HepG2 (cell line): ENCODE results near the gene ACTN1. TPM values are rescaled to one million over a fixed set of nuclear protein-coding genes. Genes with fewer than 3 reads are reported as not detected.
A peak's percentile ranks its signal among the peaks of the same experiment; 100 is the strongest.

Source experiments
- ATAC-seq: fragments of 200-7000 bp; cut with Tn5 transposase; 3 replicates; pipeline ENCODE4 v1.9.1; 2020; ENCODE audit warnings: mild to moderate bottlenecking, moderate library complexity
- BruUV-seq: library from RNA; stranded (reverse); fragments of 400-500 nt; replicated peaks from 2 replicates; lab custom pipeline; 2021; lab: Mats Ljungman, UMichigan
- CTCF ChIA-PET: fragments of 300-600 bp; formaldehyde crosslinking; extraction: SDS; loops from one replicate; lab custom pipeline; 2021; ENCODE audit warnings: low total read pairs, inconsistent platforms, low intra/inter-chr PET ratio; lab: Yijun Ruan, JAX
- POLR2A ChIA-PET: fragments of 350-600 bp; sonication (Branson Sonifier 250); formaldehyde crosslinking; loops from one replicate; lab custom pipeline; 2020; ENCODE audit warnings: antibody characterized with exemption, inconsistent platforms; lab: Yijun Ruan, JAX
- DNase-seq: peaks from one replicate; pipeline ENCODE4 v3.0.0-alpha.2; 2015; ENCODE audit warnings: low spot score
- FAIRE-seq: peaks from 3 replicates; lab custom pipeline; 2011; peaks lifted over from hg19 to GRCh38; lab: Jason Lieb, UNC
- H2AFZ ChIP-seq: one replicate; pipeline ENCODE4 v1.6.1; 2011; ENCODE audit warnings: low read length, inconsistent platforms
- H3K27ac ChIP-seq: fragments of 300-600 bp; 3 replicates; pipeline ENCODE4 v1.8.0; 2011; ENCODE audit warnings: mixed run types, mild to moderate bottlenecking, mixed read lengths, low read length, inconsistent platforms; ENCODE audit not compliant: insufficient read depth; ENCODE audit errors: extremely low read length
- H3K27me3 ChIP-seq, 2 experiments: fragments of 200-600 bp in 1 of 2; 2 replicates in 1 of 2; 3 replicates in 1 of 2; pipeline versions ENCODE4 v1.6.0 to v1.8.0; 2011; ENCODE audit warnings: low read length in 2 of 2, mild to moderate bottlenecking in 2 of 2, moderate library complexity in 2 of 2, inconsistent platforms in 1 of 2; ENCODE audit not compliant: insufficient read depth in 2 of 2, control insufficient read depth in 1 of 2
- H3K36me3 ChIP-seq, 2 experiments: fragments of 200-600 bp in 1 of 2; replicated peaks in 1 of 2; 2 replicates in 1 of 2; 3 replicates in 1 of 2; pipeline versions ENCODE4 v1.5.1 to v1.8.0; 2011; ENCODE audit warnings: low read length in 2 of 2, inconsistent platforms in 1 of 2; ENCODE audit not compliant: insufficient read depth in 2 of 2, control insufficient read depth in 1 of 2
- H3K4me1 ChIP-seq: 2 replicates; pipeline ENCODE4 v1.5.1; 2012; ENCODE audit warnings: low read length, inconsistent platforms; ENCODE audit not compliant: insufficient read depth
- H3K4me2 ChIP-seq: 2 replicates; pipeline ENCODE4 v1.6.0; 2011; ENCODE audit warnings: low read depth, low read length, inconsistent platforms
- H3K4me3 ChIP-seq, 3 experiments: fragments of 200-600 bp in 1 of 3; sonication (generic), shearing (Covaris generic) in 1 of 3; replicated peaks in 1 of 3; 2 replicates each; pipeline ENCODE4 v1.5.1; 2011 to 2016; ENCODE audit warnings: low read length in 3 of 3, inconsistent platforms in 2 of 3, low read depth in 2 of 3, mild to moderate bottlenecking in 2 of 3, control low read depth in 1 of 3, mixed read lengths in 1 of 3; ENCODE audit not compliant: insufficient read depth in 1 of 3
- H3K79me2 ChIP-seq: one replicate; pipeline ENCODE4 v1.6.1; 2011; ENCODE audit warnings: low read length, inconsistent platforms; ENCODE audit not compliant: insufficient read depth
- H3K9ac ChIP-seq: 2 replicates; pipeline ENCODE4 v1.6.0; 2011; ENCODE audit warnings: mild to moderate bottlenecking, low read depth, low read length, inconsistent platforms; ENCODE audit not compliant: insufficient read depth
- H3K9me3 ChIP-seq: 2 replicates; pipeline ENCODE4 v1.5.1; 2012; ENCODE audit warnings: mild to moderate bottlenecking, low read length
- H4K20me1 ChIP-seq: 2 replicates; pipeline ENCODE4 v1.6.0; 2011; ENCODE audit warnings: inconsistent platforms, mild to moderate bottlenecking, low read length, moderate library complexity; ENCODE audit not compliant: insufficient read depth
- MLX ChIP-seq: IDR thresholded peaks from 2 replicates; pipeline ENCODE4 v1.6.1; 2016
- SIN3A ChIP-seq: IDR thresholded peaks from 2 replicates; pipeline ENCODE4 v1.6.1; 2011; ENCODE audit warnings: low read depth, mild to moderate bottlenecking, control low read depth, low read length, borderline replicate concordance
- ZNF383 ChIP-seq: sonication (generic); formaldehyde crosslinking; IDR thresholded peaks from 2 replicates; pipeline ENCODE4 v1.4.0; 2020; ENCODE audit warnings: missing genetic modification reagents, mild to moderate bottlenecking, borderline replicate concordance
- ZNF567 ChIP-seq: sonication (generic); formaldehyde crosslinking; IDR thresholded peaks from 2 replicates; pipeline ENCODE4 v1.8.1; 2023; ENCODE audit warnings: mild to moderate bottlenecking, missing genetic modification reagents, borderline replicate concordance
- ZNF687 ChIP-seq: sonication (generic); formaldehyde crosslinking; IDR thresholded peaks from 2 replicates; pipeline ENCODE4 v1.5.1; 2020; ENCODE audit warnings: mild to moderate bottlenecking, missing genetic modification reagents, moderate library complexity
- ZNF773 ChIP-seq: sonication (generic); formaldehyde crosslinking; IDR thresholded peaks from 2 replicates; pipeline ENCODE4 v1.4.0; 2020; ENCODE audit warnings: missing genetic modification reagents, borderline replicate concordance
- WGBS: methylation state at CpG from one replicate; pipeline ENCODE4 v1.1.6; 2017; ENCODE audit warnings: low lambda C conversion rate; 5-methylcytosine and 5-hydroxymethylcytosine counted together
- in situ Hi-C: cut with HindIII; loops from 2 replicates; pipeline ENCODE4 v1.10.0; 2017; ENCODE audit warnings: low pct_unique_long_range_greater_than_20kb; ENCODE audit not compliant: extremely low pct_ligation_motif_present
- intact Hi-C: fragments of 100-400 bp; cut with micrococcal nuclease; formaldehyde crosslinking; loops from one replicate; pipeline ENCODE4 v1.10.0; 2022; ENCODE audit not compliant: unreplicated experiment
- polyA plus RNA-seq, 8 experiments: library from polyadenylated mRNA; depleted of rRNA in 3 of 8; stranded (reverse) in 7 of 8; unstranded in 1 of 8; fragments of >200 nt; fragmentation: Illumina TruSeq in 4 of 8; extraction: Trizol in 4 of 8; gene quantifications; 2 replicates each; pipeline versions ENCODE4 v1.2.1 to v1.2.3, GENCODE V29; 2011 to 2016; ENCODE audit warnings: low read depth in 4 of 8, missing spikeins in 1 of 8, mixed read lengths in 1 of 8; ENCODE audit not compliant: insufficient read depth in 1 of 8
- total RNA-seq, 5 experiments: library from RNA; depleted of rRNA; stranded (reverse); fragments of >200 nt; fragmentation: Illumina TruSeq; extraction: Trizol; gene quantifications; 2 replicates each; pipeline ENCODE4 v1.2.3, GENCODE V29; 2016; ENCODE audit warnings: low read depth in 1 of 5
- TF ChIP-seq, protein P1 (sequence below): sonication (generic); formaldehyde crosslinking; IDR thresholded peaks from 2 replicates; pipeline ENCODE4 v1.4.0; 2020; ENCODE audit warnings: missing genetic modification reagents, borderline replicate concordance

Gene ACTN1
- total and polyA plus RNA-seq, 2 of the 13 experiments (the other 11 are each of a cell fraction or from before 2014, with no cell fraction given) = 58.6 to 162 TPM

- TF ChIP-seq ZNF687 (CRISPR knock-in tag) (peak; percentile 86), ZNF383 (CRISPR knock-in tag) (no peak), ZNF567 (CRISPR knock-in tag) (0 out of 2 replicates have a peak, but pooled peaks have one; percentile 31), ZNF773 (CRISPR knock-in tag) (no peak), SIN3A (peak; percentile 33; the same call in 1 of the 2 replicates), MLX (CRISPR knock-in tag) (no peak)
Observed at GRCh38 chr14:68937471-68938270, 41.4 kb downstream of the ACTN1 start (continued).

DNA sequence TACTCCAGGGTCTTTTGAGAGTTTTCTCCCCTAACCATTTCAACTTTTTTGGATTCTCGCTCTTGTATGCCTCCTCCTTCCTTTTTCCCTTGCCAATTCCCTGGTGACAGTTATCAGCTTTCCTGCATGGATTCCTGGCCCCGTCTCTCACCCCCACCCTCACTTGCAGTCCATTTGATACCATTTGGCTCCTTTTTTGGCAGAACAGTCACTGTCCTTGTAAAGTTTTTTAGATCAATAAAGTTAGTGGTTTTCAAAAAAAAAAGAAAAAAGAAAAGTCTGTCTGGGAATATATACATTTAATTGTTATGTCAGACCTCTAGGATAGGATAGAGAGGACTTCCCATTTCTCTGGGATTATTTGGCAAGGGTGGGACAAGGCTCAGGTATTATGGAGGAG is 42.1 kb downstream of the ACTN1 start:
- CTCF ChIA-PET = interaction anchor here (1.3 kb wide), 1 partner anchor 66 kb away, joined by 4 read pairs; no protein-coding TSS in a partner anchor
- H3K27ac ChIP-seq = no peak overlapping the region
- peaks cover 71% of the 10 kb centered on the region for H3K4me1 ChIP-seq
- no peaks in the 10 kb centered on the region for H3K9me3 ChIP-seq
- BruUV-seq = no TSS peak
- intact Hi-C loops (no loop called here), in situ Hi-C loops (no loop called here)
- FAIRE-seq (no peak), ATAC-seq (no peak), DNase-seq (no peak)
- WGBS = 97% methylated on average over 2 of the region's 2 CpGs
- no peak overlapping the region for H3K4me3 ChIP-seq
- H4K20me1 ChIP-seq = peaks cover 10% of the 10 kb centered on the region; the same call in 1 of the 2 replicates
- H3K27me3 ChIP-seq = no peaks in the 10 kb centered on the region
- no peak overlapping the region for H2AFZ ChIP-seq
- peaks cover 12 to 14% of the 10 kb centered on the region in 2 experiments; a peak in 4 of 5 replicates for H3K36me3 ChIP-seq
- H3K4me2 ChIP-seq = no peak overlapping the region
- no peak overlapping the region for H3K9ac ChIP-seq
- POLR2A ChIA-PET = no interaction called here
- H3K79me2 ChIP-seq = peaks cover 89% of the 10 kb centered on the region
- TF ChIP-seq, protein P1, sequence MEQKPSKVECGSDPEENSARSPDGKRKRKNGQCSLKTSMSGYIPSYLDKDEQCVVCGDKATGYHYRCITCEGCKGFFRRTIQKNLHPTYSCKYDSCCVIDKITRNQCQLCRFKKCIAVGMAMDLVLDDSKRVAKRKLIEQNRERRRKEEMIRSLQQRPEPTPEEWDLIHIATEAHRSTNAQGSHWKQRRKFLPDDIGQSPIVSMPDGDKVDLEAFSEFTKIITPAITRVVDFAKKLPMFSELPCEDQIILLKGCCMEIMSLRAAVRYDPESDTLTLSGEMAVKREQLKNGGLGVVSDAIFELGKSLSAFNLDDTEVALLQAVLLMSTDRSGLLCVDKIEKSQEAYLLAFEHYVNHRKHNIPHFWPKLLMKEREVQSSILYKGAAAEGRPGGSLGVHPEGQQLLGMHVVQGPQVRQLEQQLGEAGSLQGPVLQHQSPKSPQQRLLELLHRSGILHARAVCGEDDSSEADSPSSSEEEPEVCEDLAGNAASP (CRISPR knock-in tag) = no peak
